Stimulated activated memory B cell treated with anti-CD40 and anti-IgM and Interleukin-4, amounts not matched to agents 10 μg/mL and 1 μg/mL and 100 μg/mL, for 72 hours (primary cell): Measurements from ENCODE around the gene DAAM2.

ENCODE experiments used
- ATAC-seq: fragments of 150-1000 bp; cut with Tn5 transposase; 2 replicates; pipeline ENCODE4 v1.10.0; 2021
- H3K27ac Mint-ChIP-seq: one replicate; pipeline ENCODE4 v1.8.0; 2022; ENCODE audit warnings: mild to moderate bottlenecking, mixed read lengths
- H3K27me3 Mint-ChIP-seq: one replicate; pipeline ENCODE4 v1.8.0; 2022; ENCODE audit warnings: mixed read lengths
- H3K36me3 Mint-ChIP-seq: one replicate; pipeline ENCODE4 v1.8.0; 2022; ENCODE audit warnings: mixed read lengths
- H3K4me1 Mint-ChIP-seq: one replicate; pipeline ENCODE4 v1.8.0; 2022; ENCODE audit warnings: mixed read lengths
- H3K4me3 Mint-ChIP-seq: one replicate; pipeline ENCODE4 v1.8.0; 2022; ENCODE audit warnings: mild to moderate bottlenecking, moderate library complexity, mixed read lengths
- H3K9me3 Mint-ChIP-seq: one replicate; pipeline ENCODE4 v1.8.0; 2022; ENCODE audit warnings: mixed read lengths

Gene DAAM2

DNA sequence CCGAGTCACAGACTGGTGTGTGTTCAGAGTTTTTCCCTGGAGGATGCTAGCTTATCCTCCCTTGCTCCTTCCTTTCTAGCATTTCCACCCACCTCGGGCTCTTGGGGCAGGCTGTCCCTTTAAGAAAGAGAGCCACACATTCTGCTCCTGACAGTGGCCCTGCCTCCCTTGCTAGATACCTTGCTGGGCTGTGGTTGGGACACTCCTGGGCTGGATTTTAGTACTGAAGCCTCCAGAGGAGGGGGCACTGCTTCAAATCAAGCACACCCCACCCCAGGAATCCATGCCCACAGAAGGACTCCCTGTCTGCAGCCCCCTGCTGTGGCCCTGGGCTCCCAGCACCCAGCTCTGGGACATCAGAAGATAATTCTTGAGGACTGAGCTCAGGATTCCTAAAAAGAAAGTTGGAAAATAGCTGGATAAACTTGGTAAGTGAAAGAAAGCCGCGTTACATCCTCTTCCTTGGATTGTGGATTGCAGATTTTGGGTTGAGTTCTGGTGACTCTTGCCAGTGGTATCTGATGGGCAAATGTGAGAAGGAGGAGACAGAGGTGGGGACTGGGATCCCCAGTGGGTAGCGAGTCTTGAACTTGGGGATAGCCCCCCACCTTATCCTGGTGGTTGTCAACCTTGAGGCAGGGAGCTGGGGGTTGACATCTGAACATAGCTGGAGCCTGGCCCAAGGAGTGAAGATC lies 29.0 kb downstream of the DAAM2 start:
- Mint-ChIP-seq H3K4me3 (no peak overlapping the region), H3K27ac (no peak overlapping the region), H3K36me3 (no peaks in the 10 kb centered on the region), H3K4me1 (no peaks in the 10 kb centered on the region), H3K27me3 (peaks cover 14% of the 10 kb centered on the region), H3K9me3 (no peaks in the 10 kb centered on the region)
- no peak for ATAC-seq

GRCh38 chr6:39821742-39822532 lies 29.8 kb downstream of the DAAM2 start:
- Mint-ChIP-seq H3K4me1 (no peaks in the 10 kb centered on the region), H3K27me3 (peaks cover 21% of the 10 kb centered on the region), H3K4me3 (no peak overlapping the region), H3K9me3 (no peaks in the 10 kb centered on the region), H3K27ac (no peak overlapping the region), H3K36me3 (no peaks in the 10 kb centered on the region)
- peak; percentile 31 for ATAC-seq

DNA sequence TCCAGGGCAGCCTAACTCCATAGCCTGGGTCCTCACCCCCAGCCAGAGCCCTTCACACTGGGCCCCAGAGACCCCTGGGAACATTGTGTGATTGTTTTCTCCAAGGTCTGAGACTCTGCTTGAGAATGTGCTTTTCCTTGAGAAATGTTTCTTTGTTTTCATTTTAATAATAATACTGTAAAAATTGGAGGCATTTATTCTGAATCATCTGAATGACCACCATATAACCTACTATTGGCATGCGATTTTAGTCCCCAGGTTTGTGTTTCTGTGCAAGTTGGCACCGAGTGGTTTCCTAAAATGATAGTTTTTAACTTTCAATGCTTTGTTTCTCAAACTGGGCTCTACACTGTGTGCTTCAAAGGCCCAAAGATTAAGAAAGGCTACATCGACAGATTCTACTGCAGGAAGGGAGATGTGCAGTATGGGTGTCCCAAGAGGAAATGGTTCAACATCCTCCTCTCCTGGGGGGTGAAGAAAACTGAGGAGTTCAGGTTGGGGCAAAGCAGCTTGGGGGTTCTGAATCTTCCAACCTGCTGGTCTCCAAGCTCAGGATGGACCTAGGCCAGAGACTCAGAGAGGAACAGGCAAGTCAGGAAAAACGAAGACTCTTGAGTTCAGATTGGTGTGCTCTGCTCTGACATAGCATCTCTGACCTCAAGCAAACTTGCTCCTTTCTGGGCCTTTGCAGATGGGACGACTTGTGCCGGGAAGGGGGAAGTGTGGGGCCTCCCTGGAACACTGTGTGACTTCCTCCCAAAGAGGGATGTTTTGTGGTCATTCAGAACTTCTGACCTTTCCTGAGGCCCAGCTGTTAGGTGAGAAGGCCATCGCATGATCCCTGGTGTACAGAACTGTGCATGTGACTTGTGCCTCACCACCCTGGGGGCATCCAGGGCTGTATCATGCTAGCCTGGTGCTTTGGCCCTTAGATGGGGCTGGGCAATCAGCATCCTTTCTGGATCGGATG lies 31.0 kb downstream of the DAAM2 start:
- H3K27me3 Mint-ChIP-seq = peaks cover 23% of the 10 kb centered on the region
- no peaks in the 10 kb centered on the region for H3K9me3 Mint-ChIP-seq
- no peak overlapping the region for H3K4me3 Mint-ChIP-seq
- H3K27ac Mint-ChIP-seq = no peak overlapping the region
- no peaks in the 10 kb centered on the region for H3K4me1 Mint-ChIP-seq
- no peak for ATAC-seq
- no peaks in the 10 kb centered on the region for H3K36me3 Mint-ChIP-seq

DNA sequence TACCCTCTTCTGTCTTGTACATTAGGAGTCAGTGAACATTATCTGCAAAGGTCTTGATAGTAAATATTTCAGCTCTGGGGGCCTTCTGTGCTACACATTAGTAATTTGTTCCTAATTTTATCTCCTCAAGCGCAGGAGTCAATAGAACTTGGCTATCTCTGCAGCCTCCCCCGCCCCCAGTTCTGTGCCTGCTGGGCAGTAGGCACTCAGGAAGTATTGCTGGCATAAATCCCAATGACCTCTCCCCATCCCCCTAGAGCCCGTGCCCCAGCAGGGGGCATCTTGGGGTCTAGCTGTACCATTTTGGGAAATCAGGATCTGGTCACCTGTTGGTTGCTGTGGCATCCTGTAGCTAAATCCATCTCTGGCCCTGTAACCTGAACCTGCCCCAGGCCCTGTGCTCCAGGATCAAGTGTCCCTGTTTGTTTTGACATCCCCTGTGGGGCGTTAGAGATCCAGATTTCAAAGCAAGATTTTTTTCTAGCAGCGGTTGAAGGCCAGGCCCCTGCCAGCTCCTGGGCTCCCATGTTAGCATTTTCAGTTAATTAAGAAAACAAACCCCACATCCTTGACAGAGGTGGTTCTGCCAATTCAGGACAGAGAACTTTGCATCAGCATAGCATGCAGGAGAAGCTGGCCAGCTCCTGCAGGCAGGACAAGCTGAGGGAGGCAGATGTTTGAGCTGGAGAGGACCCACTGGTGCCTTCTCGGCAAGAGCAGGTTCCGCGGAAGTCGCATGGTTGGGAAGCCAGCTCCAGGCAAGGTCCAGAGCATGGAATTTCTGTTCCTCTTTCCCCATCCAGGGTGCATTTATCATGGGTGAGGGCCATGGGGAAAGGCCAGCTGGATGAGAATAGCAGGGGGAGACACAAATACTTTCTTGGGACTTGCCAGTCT lies 32.1 kb downstream of the DAAM2 start:
- Mint-ChIP-seq H3K27ac (no peak overlapping the region), H3K36me3 (no peaks in the 10 kb centered on the region)

DNA sequence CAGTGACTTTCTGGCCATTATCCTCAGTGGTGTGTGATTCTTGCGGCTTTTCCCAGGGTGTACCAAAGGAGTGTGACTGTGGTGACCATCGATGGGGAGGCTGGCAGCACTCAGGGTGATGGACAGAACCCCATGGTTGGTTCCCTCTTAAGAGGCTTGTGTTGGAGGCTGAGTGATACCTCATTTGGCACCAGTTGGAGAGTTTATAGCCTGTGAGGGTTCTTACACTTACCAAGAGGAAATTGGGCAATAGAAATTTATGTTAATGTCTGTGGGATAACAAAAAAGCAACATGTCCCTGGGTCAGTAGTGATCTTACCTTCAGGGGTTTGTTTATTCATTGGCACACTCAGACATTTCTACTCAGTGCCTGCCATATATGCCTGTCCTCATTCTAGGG lies 37.2 kb downstream of the DAAM2 start:
- Mint-ChIP-seq H3K4me1 (no peaks in the 10 kb centered on the region), H3K4me3 (no peak overlapping the region), H3K27ac (no peak overlapping the region), H3K27me3 (peaks cover 24% of the 10 kb centered on the region), H3K36me3 (no peaks in the 10 kb centered on the region), H3K9me3 (no peaks in the 10 kb centered on the region)
- ATAC-seq = no peak

More for the DNA sequence above, 32.1 kb downstream of the DAAM2 start:
- H3K27me3 Mint-ChIP-seq = peaks cover 23% of the 10 kb centered on the region
- ATAC-seq = no peak
- no peaks in the 10 kb centered on the region for H3K4me1 Mint-ChIP-seq
- no peaks in the 10 kb centered on the region for H3K9me3 Mint-ChIP-seq
- H3K4me3 Mint-ChIP-seq = no peak overlapping the region

GRCh38 chr6:39830444-39830843 lies 38.3 kb downstream of the DAAM2 start:
- no peaks in the 10 kb centered on the region for H3K4me1 Mint-ChIP-seq
- H3K4me3 Mint-ChIP-seq = no peak overlapping the region
- no peak for ATAC-seq
- no peaks in the 10 kb centered on the region for H3K36me3 Mint-ChIP-seq
- H3K27me3 Mint-ChIP-seq = peaks cover 28% of the 10 kb centered on the region
- H3K9me3 Mint-ChIP-seq = no peaks in the 10 kb centered on the region
- no peak overlapping the region for H3K27ac Mint-ChIP-seq

- ATAC-seq = peak; percentile 54
- Mint-ChIP-seq H3K27ac (no peak overlapping the region), H3K9me3 (no peaks in the 10 kb centered on the region), H3K36me3 (no peaks in the 10 kb centered on the region), H3K27me3 (peaks cover 30% of the 10 kb centered on the region), H3K4me3 (no peak overlapping the region), H3K4me1 (no peaks in the 10 kb centered on the region)
These were observed 39.5 kb downstream of the DAAM2 start for GRCh38 chr6:39831701-39832100.

GRCh38 chr6:39834278-39834677 lies 42.1 kb downstream of the DAAM2 start:
- H3K9me3 Mint-ChIP-seq = no peaks in the 10 kb centered on the region
- no peak for ATAC-seq

DNA sequence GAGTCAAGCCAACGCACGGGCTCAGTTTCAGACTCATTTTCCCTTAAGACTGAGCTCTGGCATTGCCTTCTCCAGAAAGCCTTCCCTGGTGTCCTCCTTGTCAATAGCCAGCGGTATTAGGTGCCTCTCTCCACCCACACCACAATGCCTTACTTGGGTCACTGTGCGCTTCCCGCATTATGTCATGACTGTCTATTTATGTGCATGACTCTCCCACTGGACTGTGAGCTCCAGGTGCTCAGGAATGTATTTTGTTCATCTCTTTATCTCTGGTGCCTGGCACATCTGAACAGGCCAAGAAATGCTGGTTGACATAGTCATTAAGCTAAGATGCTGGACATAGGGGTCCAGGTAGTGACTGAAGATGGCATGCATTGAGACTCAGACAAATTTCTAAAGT lies 42.7 kb downstream of the DAAM2 start:
- ATAC-seq = no peak
- Mint-ChIP-seq H3K4me1 (no peaks in the 10 kb centered on the region), H3K36me3 (no peaks in the 10 kb centered on the region), H3K4me3 (no peak overlapping the region), H3K27ac (no peak overlapping the region), H3K27me3 (peaks cover 36% of the 10 kb centered on the region), H3K9me3 (no peaks in the 10 kb centered on the region)

More at GRCh38 chr6:39834278-39834677, 42.1 kb downstream of the DAAM2 start:
- H3K27me3 Mint-ChIP-seq = peaks cover 30% of the 10 kb centered on the region
- H3K27ac Mint-ChIP-seq = no peak overlapping the region
- H3K4me3 Mint-ChIP-seq = no peak overlapping the region
- no peaks in the 10 kb centered on the region for H3K4me1 Mint-ChIP-seq
- H3K36me3 Mint-ChIP-seq = no peaks in the 10 kb centered on the region

- Mint-ChIP-seq H3K27me3 (peaks cover 36% of the 10 kb centered on the region), H3K27ac (no peak overlapping the region)
These were observed 43.7 kb downstream of the DAAM2 start for GRCh38 chr6:39835821-39836295.

GRCh38 chr6:39836606-39837005 lies 44.4 kb downstream of the DAAM2 start:
- H3K27me3 Mint-ChIP-seq = peaks cover 29% of the 10 kb centered on the region
- no peak overlapping the region for H3K4me3 Mint-ChIP-seq
- H3K4me1 Mint-ChIP-seq = no peaks in the 10 kb centered on the region
- no peaks in the 10 kb centered on the region for H3K9me3 Mint-ChIP-seq
- no peak for ATAC-seq
- no peak overlapping the region for H3K27ac Mint-ChIP-seq
- H3K36me3 Mint-ChIP-seq = no peaks in the 10 kb centered on the region

More at GRCh38 chr6:39835821-39836295, 43.7 kb downstream of the DAAM2 start:
- Mint-ChIP-seq H3K4me3 (no peak overlapping the region), H3K9me3 (no peaks in the 10 kb centered on the region), H3K36me3 (no peaks in the 10 kb centered on the region), H3K4me1 (no peaks in the 10 kb centered on the region)
- no peak for ATAC-seq

GRCh38 chr6:39839445-39839844 lies 47.3 kb downstream of the DAAM2 start:
- ATAC-seq = no peak
- Mint-ChIP-seq H3K27me3 (peaks cover 29% of the 10 kb centered on the region), H3K36me3 (no peaks in the 10 kb centered on the region), H3K9me3 (no peaks in the 10 kb centered on the region), H3K4me1 (no peaks in the 10 kb centered on the region), H3K4me3 (no peak overlapping the region), H3K27ac (no peak overlapping the region)

GRCh38 chr6:39840781-39841180 lies 48.6 kb downstream of the DAAM2 start:
- Mint-ChIP-seq H3K9me3 (no peaks in the 10 kb centered on the region), H3K27ac (no peak overlapping the region), H3K27me3 (peaks cover 22% of the 10 kb centered on the region), H3K4me3 (no peak overlapping the region), H3K4me1 (no peaks in the 10 kb centered on the region), H3K36me3 (no peaks in the 10 kb centered on the region)
- ATAC-seq = peak; percentile 5

DNA sequence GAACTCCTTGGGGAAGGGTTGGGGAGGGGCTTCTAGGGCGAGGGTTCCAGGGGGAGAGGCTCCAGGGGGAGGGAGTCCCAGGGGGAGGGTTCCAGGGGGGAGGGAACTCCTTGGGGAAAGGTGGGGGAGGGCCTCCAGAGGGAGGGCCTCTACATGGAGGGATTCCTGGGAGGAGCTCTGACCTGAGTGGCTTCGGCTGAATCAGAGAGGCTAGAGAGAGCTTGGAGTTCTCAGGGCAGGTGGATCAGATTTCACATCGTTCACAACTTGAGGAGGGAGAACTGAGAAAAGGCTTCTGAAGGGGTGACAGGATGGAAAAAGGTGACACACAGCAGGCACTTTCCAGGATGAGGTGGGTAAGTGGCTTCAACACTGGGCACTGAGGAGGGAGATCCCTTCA lies 49.1 kb downstream of the DAAM2 start:
- Mint-ChIP-seq H3K27ac (no peak overlapping the region), H3K27me3 (peaks cover 20% of the 10 kb centered on the region), H3K36me3 (no peaks in the 10 kb centered on the region), H3K4me1 (no peaks in the 10 kb centered on the region), H3K4me3 (no peak overlapping the region), H3K9me3 (no peaks in the 10 kb centered on the region)
- ATAC-seq = no peak
